Camera-type eye (tissue), 1 donor: ENCODE results near the gene NFE2L2. TPM values are rescaled to one million over a fixed set of nuclear protein-coding genes. Genes with fewer than 3 reads are reported as not detected.

ENCODE experiments used
- total RNA-seq: library from RNA; depleted of rRNA; stranded (reverse); fragments of >200 nt; gene quantifications from one replicate; pipeline ENCODE4 v1.2.3, GENCODE V29; 2014

The NFE2L2 gene
- total RNA-seq = 92.3 TPM

GRCh38 chr2:177264693-177265587, at the start of gene NFE2L2:
Gene NFE2L2 (minus strand): TSS chr2:177264727. CDS start chr2:177264576, 151 bp downstream.

GRCh38 chr2:177212106-177212890, 52.2 kb downstream of the NFE2L2 start, which contains the start of gene HNRNPA3:
Gene HNRNPA3 (plus strand): TSS chr2:177212794. CDS start chr2:177212800, 6 bp downstream.

Other genes with a start within 250 kb of the NFE2L2 start
- 183 TPM for gene HNRNPA3, start 51.9 kb downstream of the NFE2L2 start, total RNA-seq
- 54.5 TPM for gene AGPS, start 128.0 kb upstream of the NFE2L2 start, total RNA-seq